GM12801 (cell line): ENCODE results near the gene MAN2B1.

ENCODE experiments used
- TF ChIP-seq, protein P1 (sequence below): IDR thresholded peaks from one replicate; pipeline ENCODE4 v1.5.1; 2011; ENCODE audit warnings: control low read depth; ENCODE audit not compliant: insufficient read length; ENCODE audit errors: extremely low read depth

MAN2B1 gene

GRCh38 chr19:12681074-12681987 lies 14.8 kb upstream of the MAN2B1 start, which contains the start of gene DHPS:
Gene DHPS (minus strand): TSS chr19:12681880. CDS start chr19:12681766, 114 bp downstream.
- TF ChIP-seq, protein P1, sequence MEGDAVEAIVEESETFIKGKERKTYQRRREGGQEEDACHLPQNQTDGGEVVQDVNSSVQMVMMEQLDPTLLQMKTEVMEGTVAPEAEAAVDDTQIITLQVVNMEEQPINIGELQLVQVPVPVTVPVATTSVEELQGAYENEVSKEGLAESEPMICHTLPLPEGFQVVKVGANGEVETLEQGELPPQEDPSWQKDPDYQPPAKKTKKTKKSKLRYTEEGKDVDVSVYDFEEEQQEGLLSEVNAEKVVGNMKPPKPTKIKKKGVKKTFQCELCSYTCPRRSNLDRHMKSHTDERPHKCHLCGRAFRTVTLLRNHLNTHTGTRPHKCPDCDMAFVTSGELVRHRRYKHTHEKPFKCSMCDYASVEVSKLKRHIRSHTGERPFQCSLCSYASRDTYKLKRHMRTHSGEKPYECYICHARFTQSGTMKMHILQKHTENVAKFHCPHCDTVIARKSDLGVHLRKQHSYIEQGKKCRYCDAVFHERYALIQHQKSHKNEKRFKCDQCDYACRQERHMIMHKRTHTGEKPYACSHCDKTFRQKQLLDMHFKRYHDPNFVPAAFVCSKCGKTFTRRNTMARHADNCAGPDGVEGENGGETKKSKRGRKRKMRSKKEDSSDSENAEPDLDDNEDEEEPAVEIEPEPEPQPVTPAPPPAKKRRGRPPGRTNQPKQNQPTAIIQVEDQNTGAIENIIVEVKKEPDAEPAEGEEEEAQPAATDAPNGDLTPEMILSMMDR, result no peak

DNA sequence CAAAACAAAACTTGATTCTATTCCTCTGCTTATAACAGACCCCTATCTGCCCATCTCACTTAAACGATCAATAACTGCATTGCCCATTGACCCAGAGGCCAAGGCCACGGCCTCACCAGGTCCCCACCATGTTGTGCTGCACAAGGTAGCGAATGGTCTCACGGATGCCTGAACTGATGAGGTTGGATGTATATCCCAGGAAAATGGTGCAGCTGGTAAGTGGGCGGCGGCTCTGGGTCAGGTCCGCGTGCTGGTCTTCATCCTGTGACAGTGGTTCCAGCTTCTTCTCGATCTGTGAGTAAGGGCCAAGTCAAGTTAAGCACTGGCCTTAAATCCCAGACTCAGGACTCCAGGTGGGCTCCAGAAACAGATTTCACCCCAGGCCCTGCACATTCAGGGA lies 13.5 kb upstream of the MAN2B1 start:
- TF ChIP-seq, protein P1, result no peak

GRCh38 chr19:12676928-12677327 lies 10.4 kb upstream of the MAN2B1 start:
- TF ChIP-seq, protein P1, result no peak

GRCh38 chr19:12676384-12676792 lies 9.8 kb upstream of the MAN2B1 start:
- TF ChIP-seq, protein P1, result no peak

DNA sequence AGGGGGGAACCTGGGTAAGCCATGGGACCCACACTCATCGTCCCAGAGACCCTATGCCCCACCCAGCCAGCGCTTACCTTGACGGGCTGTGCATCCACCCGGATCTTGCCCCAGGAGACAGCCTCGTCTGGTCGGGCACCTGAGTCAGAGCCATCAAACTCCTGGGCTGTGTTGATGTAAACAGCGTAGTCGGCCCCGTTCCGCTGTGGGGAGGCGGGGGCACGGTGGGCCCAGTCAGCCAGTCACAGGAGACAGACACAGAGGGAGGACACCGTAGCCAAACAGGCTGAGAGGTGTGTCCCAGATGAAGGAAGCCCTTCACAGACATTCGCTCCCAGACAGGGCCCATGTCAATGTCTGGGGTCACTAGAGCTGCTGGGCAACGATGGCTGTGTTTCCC lies 9.4 kb upstream of the MAN2B1 start:
- TF ChIP-seq, protein P1, result no peak

GRCh38 chr19:12675399-12675798 lies 8.9 kb upstream of the MAN2B1 start:
- TF ChIP-seq, protein P1, result no peak

DNA sequence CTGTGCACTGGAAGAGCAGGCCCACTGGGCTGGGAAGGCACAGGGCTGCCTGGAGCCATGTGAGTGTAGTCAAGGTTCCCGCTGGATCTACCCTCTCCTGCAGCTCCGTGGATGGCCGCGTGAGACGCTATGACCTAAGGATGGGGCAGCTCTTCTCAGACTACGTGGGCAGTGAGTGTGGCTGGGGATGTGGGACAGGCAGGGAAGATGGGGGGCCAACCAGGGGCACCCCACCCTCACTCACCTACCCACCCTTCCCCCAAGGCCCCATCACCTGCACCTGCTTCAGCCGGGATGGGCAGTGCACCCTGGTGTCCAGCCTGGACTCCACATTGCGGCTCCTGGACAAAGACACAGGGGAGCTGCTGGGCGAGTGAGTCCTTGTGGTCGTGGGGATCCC lies 6.2 kb upstream of the MAN2B1 start:
- TF ChIP-seq, protein P1, result no peak
